HepG2 (cell line): ENCODE results near the gene CREBZF. TPM values are rescaled to one million over a fixed set of nuclear protein-coding genes. Genes with fewer than 3 reads are reported as not detected.

Source experiments
- FOXA1 ChIP-seq, 2 experiments: fragments of 450-650 bp in 1 of 2; sonication (generic) in 1 of 2; formaldehyde crosslinking in 1 of 2; IDR thresholded peaks; 2 replicates each; pipeline versions ENCODE4 v1.4.0 to v1.6.1; 2016 to 2020; ENCODE audit warnings: missing genetic modification reagents in 1 of 2
- IRF2 ChIP-seq: IDR thresholded peaks from 2 replicates; pipeline ENCODE4 v1.6.1; 2018; ENCODE audit warnings: missing genetic modification reagents, missing compliant biosample characterization
- JUND ChIP-seq: sonication (generic); formaldehyde crosslinking; IDR thresholded peaks from 2 replicates; pipeline ENCODE4 v1.8.0; 2022; ENCODE audit warnings: mild to moderate bottlenecking, missing genetic modification reagents
- RFX1 ChIP-seq: fragments of 450-650 bp; IDR thresholded peaks from 2 replicates; pipeline ENCODE4 v1.6.1; 2017
- SMC3 ChIP-seq: IDR thresholded peaks from 2 replicates; pipeline ENCODE4 v1.6.1; 2011; ENCODE audit warnings: low read length, improper control_type of control experiment
- ZNF205 ChIP-seq: IDR thresholded peaks from 2 replicates; pipeline ENCODE4 v1.6.1; 2018; ENCODE audit warnings: missing biosample characterization, missing genetic modification reagents
- ZNF282 ChIP-seq: fragments of 450-650 bp; IDR thresholded peaks from 2 replicates; pipeline ENCODE4 v1.6.1; 2018; ENCODE audit not compliant: partially characterized antibody
- ZNF296 ChIP-seq: sonication (generic); formaldehyde crosslinking; conservative IDR thresholded peaks from 2 replicates; pipeline ENCODE4 v1.5.0; 2020; ENCODE audit warnings: mild to moderate bottlenecking, missing genetic modification reagents
- ZNF329 ChIP-seq: sonication (generic); formaldehyde crosslinking; IDR thresholded peaks from 2 replicates; pipeline ENCODE4 v1.9.0; 2021; ENCODE audit warnings: low read depth, mild to moderate bottlenecking, missing genetic modification reagents
- ZNF570 ChIP-seq: sonication (generic); formaldehyde crosslinking; IDR thresholded peaks from 2 replicates; pipeline ENCODE4 v1.4.0; 2020; ENCODE audit warnings: mild to moderate bottlenecking, missing genetic modification reagents, borderline replicate concordance
- ZNF713 ChIP-seq: sonication (generic); formaldehyde crosslinking; IDR thresholded peaks from 2 replicates; pipeline ENCODE4 v1.4.0; 2020; ENCODE audit warnings: mild to moderate bottlenecking, missing genetic modification reagents
- ZNF777 ChIP-seq: sonication (generic); formaldehyde crosslinking; IDR thresholded peaks from 2 replicates; pipeline ENCODE4 v1.4.0; 2020; ENCODE audit warnings: missing genetic modification reagents
- ZSCAN22 ChIP-seq: sonication (generic); formaldehyde crosslinking; IDR thresholded peaks from 2 replicates; pipeline ENCODE4 v1.4.0; 2020; ENCODE audit warnings: mild to moderate bottlenecking, missing genetic modification reagents
- polyA plus RNA-seq, 8 experiments: library from polyadenylated mRNA; depleted of rRNA in 3 of 8; stranded (reverse) in 7 of 8; unstranded in 1 of 8; fragments of >200 nt; fragmentation: Illumina TruSeq in 4 of 8; extraction: Trizol in 4 of 8; gene quantifications; 2 replicates each; pipeline versions ENCODE4 v1.2.1 to v1.2.3, GENCODE V29; 2011 to 2016; ENCODE audit warnings: low read depth in 4 of 8, missing spikeins in 1 of 8, mixed read lengths in 1 of 8; ENCODE audit not compliant: insufficient read depth in 1 of 8
- total RNA-seq, 5 experiments: library from RNA; depleted of rRNA; stranded (reverse); fragments of >200 nt; fragmentation: Illumina TruSeq; extraction: Trizol; gene quantifications; 2 replicates each; pipeline ENCODE4 v1.2.3, GENCODE V29; 2016; ENCODE audit warnings: low read depth in 1 of 5
- TF ChIP-seq, protein P1 (sequence below): sonication (generic); formaldehyde crosslinking; IDR thresholded peaks from 2 replicates; pipeline ENCODE4 v1.5.1; 2020; ENCODE audit warnings: mild to moderate bottlenecking, missing genetic modification reagents
- TF ChIP-seq, protein P2 (sequence below): sonication (generic); formaldehyde crosslinking; conservative IDR thresholded peaks from 2 replicates; pipeline ENCODE4 v1.8.0; 2022; ENCODE audit warnings: low read depth, missing genetic modification reagents
- TF ChIP-seq, protein P3 (sequence below): sonication (generic); formaldehyde crosslinking; IDR thresholded peaks from 2 replicates; pipeline ENCODE4 v1.8.1; 2023; ENCODE audit warnings: missing genetic modification reagents, mild to moderate bottlenecking, borderline replicate concordance
- TF ChIP-seq, protein P4 (sequence below): sonication (generic); formaldehyde crosslinking; IDR thresholded peaks from 2 replicates; pipeline ENCODE4 v1.5.0; 2020; ENCODE audit warnings: missing genetic modification reagents
- TF ChIP-seq, protein P5 (sequence below): IDR thresholded peaks from 2 replicates; pipeline ENCODE4 v1.6.1; 2016; ENCODE audit warnings: missing genetic modification reagents, missing compliant biosample characterization
- TF ChIP-seq, protein P6 (sequence below): sonication (generic); formaldehyde crosslinking; IDR thresholded peaks from 2 replicates; pipeline ENCODE4 v1.4.0; 2020; ENCODE audit warnings: missing genetic modification reagents

The CREBZF gene
- total and polyA plus RNA-seq, 2 of the 13 experiments (the other 11 are each of a cell fraction or from before 2014, with no cell fraction given): 30.6 to 43.1 TPM

DNA sequence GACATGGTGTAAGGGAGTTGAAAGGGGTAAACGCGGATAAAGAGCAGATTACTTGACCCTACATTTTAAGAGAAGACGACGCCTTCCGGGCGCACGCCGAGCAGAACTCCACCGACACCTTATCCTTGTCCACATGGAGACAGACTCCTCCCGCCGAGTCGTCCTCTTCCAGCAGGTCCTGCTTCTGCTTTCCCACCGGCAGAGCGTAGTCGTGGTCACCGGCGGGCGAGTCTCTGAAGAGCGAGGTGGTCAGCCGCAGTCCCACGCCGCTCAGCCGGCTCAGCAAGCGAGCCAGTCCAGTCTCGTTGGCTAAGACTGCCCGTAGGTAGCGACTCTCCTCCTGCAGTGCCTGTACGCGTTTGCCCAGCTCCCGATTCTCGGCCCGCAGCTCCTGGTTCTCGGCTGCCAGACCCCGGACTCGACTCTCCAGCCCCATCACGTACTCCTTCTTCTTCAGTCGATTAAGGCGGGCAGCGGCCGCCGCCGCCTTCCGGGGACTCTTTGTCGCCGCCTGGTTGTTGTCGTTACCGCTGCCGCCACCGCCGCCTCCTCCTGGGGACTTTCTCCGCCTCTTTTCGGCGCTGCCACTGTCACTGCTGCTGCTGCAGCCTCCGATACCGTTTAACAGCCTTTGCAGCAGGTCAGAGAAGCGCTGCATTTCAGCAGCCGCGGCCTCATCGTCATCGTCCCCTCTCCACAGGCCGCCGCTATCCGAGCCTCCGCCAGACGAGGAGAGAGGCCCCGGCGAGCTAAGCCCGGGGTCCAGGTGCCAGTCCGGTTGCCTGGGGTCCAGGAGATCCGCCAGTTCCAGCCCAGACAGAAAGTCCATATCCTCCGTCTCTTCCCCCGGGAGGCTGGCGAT, 945 bp downstream of the CREBZF start (continued):
- TF ChIP-seq, protein P1, sequence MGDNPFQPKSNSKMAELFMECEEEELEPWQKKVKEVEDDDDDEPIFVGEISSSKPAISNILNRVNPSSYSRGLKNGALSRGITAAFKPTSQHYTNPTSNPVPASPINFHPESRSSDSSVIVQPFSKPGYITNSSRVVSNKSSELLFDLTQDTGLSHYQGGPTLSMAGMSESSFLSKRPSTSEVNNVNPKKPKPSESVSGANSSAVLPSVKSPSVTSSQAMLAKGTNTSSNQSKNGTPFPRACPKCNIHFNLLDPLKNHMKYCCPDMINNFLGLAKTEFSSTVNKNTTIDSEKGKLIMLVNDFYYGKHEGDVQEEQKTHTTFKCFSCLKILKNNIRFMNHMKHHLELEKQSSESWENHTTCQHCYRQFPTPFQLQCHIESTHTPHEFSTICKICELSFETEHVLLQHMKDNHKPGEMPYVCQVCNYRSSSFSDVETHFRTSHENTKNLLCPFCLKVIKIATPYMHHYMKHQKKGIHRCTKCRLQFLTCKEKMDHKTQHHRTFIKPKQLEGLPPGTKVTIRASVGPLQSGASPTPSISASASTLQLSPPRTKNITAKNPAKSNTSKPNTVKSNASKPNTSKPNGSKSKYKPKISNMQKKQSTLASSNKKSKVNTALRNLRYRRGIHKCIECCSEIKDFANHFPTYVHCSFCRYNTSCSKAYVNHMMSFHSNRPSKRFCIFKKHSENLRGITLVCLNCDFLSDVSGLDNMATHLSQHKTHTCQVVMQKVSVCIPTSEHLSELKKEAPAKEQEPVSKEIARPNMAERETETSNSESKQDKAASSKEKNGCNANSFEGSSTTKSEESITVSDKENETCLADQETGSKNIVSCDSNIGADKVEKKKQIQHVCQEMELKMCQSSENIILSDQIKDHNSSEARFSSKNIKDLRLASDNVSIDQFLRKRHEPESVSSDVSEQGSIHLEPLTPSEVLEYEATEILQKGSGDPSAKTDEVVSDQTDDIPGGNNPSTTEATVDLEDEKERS (CRISPR knock-in tag): no peak; the same call in 1 of the 2 replicates
- TF ChIP-seq SMC3 (no peak), RFX1 (no peak), JUND (CRISPR knock-in tag) (no peak), ZNF205 (CRISPR knock-in tag) (no peak), FOXA1 (IDR thresholded peaks at IDR 0.05) (no peak), FOXA1 (CRISPR knock-in tag; IDR thresholded peaks at IDR 0.05) (no peak), ZNF777 (CRISPR knock-in tag) (no peak), ZNF713 (no peak), ZNF296 (CRISPR knock-in tag) (no peak), ZSCAN22 (CRISPR knock-in tag) (no peak), ZNF570 (CRISPR knock-in tag) (no peak), ZNF282 (no peak), ZNF329 (CRISPR knock-in tag) (no peak), IRF2 (no peak)
- TF ChIP-seq, protein P2, sequence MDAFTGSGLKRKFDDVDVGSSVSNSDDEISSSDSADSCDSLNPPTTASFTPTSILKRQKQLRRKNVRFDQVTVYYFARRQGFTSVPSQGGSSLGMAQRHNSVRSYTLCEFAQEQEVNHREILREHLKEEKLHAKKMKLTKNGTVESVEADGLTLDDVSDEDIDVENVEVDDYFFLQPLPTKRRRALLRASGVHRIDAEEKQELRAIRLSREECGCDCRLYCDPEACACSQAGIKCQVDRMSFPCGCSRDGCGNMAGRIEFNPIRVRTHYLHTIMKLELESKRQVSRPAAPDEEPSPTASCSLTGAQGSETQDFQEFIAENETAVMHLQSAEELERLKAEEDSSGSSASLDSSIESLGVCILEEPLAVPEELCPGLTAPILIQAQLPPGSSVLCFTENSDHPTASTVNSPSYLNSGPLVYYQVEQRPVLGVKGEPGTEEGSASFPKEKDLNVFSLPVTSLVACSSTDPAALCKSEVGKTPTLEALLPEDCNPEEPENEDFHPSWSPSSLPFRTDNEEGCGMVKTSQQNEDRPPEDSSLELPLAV (CRISPR knock-in tag): no peak
- TF ChIP-seq, protein P3, sequence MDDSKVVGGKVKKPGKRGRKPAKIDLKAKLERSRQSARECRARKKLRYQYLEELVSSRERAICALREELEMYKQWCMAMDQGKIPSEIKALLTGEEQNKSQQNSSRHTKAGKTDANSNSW: no peak
- TF ChIP-seq, protein P4, sequence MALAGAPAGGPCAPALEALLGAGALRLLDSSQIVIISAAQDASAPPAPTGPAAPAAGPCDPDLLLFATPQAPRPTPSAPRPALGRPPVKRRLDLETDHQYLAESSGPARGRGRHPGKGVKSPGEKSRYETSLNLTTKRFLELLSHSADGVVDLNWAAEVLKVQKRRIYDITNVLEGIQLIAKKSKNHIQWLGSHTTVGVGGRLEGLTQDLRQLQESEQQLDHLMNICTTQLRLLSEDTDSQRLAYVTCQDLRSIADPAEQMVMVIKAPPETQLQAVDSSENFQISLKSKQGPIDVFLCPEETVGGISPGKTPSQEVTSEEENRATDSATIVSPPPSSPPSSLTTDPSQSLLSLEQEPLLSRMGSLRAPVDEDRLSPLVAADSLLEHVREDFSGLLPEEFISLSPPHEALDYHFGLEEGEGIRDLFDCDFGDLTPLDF (CRISPR knock-in tag): no peak
- TF ChIP-seq, protein P5, sequence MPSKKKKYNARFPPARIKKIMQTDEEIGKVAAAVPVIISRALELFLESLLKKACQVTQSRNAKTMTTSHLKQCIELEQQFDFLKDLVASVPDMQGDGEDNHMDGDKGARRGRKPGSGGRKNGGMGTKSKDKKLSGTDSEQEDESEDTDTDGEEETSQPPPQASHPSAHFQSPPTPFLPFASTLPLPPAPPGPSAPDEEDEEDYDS (CRISPR knock-in tag): no peak
- TF ChIP-seq, protein P6, sequence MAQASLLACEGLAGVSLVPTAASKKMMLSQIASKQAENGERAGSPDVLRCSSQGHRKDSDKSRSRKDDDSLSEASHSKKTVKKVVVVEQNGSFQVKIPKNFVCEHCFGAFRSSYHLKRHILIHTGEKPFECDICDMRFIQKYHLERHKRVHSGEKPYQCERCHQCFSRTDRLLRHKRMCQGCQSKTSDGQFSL (CRISPR knock-in tag): no peak
